ENCODE results near the gene BTRC.

- TF ChIP-seq NFRKB (IDR thresholded peaks at IDR 0.05) (no peak), L3MBTL2 (conservative IDR thresholded peaks at IDR 0.05) (no peak), ARNT (IDR thresholded peaks at IDR 0.05) (no peak), FOXA1 (IDR thresholded peaks at IDR 0.05) (no peak), SUZ12 (IDR thresholded peaks at IDR 0.05) (no peak), FOXK2 (IDR thresholded peaks at IDR 0.05) (no peak), BHLHE40 (IDR thresholded peaks at IDR 0.05; ENCODE audit: borderline replicate concordance) (no peak), ZNF384 (IDR thresholded peaks at IDR 0.05) (no peak)
Observed at GRCh38 chr10:101588879-101589278, 234.9 kb downstream of the BTRC start.
